ENCODE results near the gene ZDHHC12.

ZDHHC12 gene

DNA sequence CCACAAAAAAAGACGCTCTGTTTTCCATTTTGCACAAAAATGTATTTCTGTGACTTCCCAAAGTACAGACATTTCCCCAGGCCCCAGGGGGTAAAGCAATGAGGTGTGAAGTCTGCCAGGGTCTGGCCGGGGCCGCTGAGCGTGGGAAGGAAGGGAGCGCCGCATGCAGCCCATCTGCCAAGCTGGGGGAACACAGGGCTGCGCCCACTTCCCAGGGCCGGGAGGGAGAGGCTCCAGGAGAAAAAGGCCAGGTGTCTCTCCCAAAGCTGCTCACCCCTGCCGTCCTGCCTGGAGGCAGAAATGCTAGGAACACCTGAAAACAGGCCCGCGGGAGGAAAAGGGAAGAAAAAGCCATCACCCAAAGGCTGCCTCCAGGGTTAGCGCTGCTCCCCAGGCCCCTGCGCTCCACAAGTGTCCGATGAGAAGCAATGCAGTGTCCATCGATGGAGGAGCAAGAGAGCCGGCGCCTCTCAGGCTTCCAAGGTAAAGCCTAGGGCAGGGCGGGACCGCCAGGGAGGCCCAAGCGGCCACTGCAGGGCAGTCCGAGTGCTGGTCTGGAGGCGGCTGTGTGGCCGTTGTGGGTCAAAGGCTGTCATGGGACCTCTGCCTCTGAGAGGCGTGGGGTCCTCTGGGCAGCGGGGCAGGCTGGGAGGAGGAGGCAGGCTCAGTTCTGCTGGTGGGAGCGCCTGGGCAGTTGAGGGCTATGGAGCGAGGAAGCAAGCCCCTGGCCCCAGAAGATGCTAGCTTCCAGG is 6.0 kb upstream of the ZDHHC12 start:
- no peak for DNase-seq

DNA sequence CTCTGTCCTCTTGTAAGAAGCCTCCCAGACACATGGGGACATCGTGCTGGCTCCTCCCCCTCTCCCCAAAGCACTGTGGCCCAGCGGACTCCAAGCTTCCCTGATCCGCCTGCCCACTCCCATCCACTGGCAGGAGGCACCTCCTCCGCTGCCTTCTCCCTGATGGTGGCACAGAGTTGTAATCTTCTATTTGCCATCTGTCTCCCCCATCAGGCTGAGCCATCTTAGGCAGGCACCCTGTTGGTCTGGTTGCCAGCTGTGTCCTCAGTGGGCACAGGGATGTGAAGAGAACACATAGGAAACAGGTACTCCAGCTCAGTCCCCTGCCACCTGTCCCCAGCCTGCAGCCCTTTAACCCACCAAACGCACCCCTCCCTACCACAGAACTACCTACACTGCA is 5.4 kb upstream of the ZDHHC12 start:
- no peak for DNase-seq

DNA sequence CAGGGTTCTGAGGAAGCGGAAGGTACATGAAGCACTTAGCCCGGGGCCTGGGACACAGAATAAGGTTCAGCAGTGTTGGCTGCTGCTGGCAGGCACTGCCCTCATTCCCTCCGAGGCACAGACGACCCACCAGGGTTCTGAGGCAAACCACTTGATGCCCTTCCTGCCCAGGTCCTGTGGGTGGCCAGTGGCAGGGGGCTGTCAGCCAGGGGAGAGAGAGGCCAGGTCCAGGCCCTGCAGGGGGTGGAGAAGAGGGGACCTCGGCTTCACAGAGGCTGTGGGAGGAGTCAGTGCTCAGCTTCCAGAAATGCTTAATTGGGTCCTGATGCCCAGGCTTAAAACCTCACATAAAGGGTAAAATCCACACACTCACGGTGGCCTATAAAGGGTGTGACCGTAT is 4.4 kb upstream of the ZDHHC12 start:
- DNase-seq = no peak

DNA sequence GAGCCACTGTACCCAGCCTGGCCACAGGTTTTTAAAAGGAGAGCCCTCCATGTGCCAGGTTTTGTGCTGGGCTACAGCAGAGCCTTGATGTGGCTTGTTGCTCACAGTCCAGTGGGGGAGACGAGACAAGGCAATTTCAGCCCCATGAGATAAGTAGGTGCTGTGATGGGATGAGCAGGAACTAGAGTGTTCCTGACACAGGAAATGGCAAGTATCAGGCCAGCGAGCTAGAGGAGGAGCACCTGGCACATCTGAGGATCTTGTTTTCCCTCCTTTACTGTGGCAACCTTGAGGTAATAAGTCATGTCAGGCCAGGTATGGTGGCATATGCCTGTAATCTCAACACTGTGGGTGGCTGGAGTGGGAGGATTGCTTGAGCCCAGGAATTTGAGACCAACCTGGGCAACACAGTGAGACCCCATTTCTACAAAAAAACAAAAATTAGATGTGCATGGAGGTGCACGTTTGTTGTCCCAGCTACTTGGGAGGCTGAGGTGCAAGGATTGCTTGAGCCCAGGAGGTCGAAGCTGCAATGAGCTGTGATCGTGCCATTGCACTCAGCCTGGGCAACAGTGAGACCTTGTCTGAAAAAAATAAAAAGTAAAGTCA is 3.8 kb upstream of the ZDHHC12 start:
- no peak for DNase-seq

DNA sequence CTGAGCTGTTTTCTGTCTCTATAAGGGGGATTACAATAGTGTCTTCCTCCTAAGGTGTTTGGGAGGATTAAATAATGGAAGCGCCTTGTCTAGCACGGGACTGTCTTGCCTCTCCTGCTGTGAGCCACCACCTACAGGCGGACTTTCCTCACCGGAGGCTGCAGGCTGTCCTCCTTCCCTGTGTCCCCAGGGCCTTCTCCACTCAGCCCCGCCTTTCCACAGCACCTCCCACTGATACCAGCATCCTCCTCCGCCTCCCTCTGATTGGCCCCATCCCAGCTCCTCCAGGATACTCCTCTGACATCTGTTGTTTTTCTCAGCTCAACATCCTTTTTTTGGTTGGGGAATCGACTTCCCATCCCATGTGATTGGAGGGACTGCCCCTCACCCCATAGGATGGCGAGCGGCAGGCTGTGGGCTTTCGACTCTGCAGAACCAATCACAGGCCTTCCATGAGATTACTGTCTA is 851 bp upstream of the ZDHHC12 start:
- peak; percentile 79 for DNase-seq

DNA sequence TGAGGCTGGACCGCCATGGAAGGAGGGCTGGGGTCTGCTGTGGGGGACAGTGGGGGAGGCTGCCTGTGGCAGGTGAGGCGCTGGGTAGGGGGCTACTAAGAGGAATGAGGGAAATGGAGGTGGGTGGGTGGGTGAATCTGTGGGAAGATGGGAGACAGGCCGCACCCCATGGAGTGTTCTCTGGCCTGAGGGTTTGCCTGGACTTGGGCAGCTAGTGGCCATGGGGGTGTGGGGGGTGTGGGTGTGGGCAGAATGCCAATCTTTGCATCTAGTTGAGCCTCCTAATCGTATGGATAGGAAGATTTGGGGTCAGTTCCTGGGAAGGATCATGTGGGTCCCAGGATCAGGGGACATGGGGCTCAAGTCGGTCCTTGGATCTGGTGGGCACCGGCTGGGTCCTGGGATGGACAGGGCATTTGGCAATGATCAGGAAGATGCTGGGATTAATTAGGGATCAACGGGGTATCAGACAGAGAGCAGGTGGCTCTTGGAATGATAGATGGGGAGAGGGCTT is 518 bp downstream of the ZDHHC12 start:
- DNase-seq = no peak

DNA sequence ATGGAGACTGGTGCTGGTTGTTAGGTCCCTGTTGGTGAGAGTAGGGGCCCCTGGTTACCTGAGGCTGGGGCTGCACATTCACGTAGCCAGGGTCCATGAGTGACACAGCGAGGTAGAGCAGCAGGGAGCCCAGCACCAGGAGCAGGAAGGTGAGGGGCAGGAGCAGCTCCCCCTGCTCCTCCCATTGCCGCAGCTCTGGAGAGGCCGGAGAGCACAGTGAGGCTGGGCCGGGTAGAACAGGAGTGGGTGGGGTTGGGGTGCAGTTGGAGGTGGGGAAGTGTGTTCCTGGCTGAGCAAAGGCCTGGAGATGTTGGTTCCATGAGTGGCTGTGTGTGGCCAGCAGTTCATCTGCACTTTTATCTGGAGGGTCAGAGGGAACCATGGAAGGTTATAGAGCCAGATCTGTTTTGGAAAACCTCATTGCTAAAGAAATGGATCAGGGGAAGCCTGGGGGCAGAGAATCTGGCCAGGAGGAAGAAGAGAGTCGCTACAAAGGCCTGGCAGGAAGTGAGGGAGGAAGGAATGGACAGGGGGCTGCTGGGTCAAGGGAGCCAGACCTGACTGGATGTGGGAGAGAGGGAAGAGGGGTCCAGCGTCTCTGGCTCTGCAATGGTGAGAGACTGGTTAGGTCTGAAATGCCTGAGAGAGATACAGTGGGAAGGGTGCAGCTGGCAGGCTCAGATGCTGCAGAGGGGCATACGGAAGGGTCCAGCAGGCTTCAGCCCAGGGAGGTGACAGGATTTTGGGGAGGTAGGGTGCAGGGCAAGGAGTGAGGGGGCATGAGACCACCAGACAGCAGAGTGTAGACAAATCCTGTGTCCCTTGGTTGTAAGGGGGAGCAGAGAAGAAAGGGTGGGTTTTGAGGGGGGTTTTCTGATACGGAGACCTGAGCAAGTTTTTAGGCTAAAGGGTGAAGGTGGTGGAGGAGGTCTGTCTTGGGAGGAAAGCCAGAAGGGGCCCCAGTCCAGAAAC is 1.3 kb downstream of the ZDHHC12 start:
- DNase-seq = no peak

DNA sequence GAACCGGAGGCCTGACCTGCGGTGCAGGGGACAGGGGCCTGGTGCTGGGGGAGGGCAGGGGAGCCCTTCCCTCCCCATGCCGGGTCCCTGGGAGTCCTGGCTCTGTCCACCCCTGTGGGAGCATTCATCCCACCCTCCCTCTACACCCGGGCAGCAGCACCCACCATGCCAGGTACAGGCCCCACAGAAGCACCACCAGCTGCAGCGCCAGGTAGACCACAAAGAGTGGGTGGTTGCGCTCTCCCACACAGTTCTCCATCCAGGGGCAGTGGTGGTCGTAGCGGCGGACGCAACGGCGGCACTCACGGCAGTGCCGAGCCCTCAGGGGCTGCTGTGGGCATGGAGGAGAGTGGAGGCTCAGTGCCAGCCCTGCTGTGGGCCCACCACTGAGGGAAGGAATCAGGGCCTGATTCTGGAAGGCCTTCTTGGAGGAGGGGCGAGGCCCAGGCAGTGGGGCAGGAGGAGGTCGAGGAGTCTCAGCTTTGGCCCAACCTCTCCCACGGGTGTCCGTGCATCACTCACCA is 2.4 kb downstream of the ZDHHC12 start:
- DNase-seq = no peak

DNA sequence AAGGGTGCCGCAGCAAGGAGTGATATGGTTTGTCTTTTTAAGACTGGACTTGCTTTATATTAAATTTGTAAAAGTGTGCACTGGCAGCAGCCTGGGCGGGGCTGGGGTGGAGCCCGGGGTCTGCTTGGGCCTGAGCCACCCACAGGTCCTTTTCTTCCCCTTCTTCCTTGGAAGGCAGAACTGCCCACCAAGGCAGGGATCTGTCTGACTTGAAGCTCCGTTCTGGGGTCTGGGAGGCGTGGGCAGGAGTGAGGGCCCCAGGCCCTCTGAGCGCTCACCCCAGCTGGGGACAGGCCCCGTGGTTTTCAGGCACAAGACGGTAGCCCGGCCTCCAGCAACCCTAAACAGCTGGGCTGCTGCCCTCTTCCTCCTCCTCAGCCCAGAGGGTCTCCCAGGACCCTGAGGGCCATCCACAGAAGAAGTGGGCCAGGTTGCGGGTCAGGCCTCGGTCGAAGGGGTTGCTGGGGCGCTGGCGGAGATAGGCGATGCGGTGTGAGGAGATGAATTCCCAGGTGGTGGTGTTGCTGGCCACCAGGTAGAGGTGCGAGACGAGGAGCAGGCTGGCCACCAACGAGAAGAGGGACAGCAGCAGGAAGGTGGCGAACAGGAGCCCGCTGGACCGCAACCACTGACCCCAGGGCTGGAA is 3.0 kb downstream of the ZDHHC12 start:
- no peak for DNase-seq

DNA sequence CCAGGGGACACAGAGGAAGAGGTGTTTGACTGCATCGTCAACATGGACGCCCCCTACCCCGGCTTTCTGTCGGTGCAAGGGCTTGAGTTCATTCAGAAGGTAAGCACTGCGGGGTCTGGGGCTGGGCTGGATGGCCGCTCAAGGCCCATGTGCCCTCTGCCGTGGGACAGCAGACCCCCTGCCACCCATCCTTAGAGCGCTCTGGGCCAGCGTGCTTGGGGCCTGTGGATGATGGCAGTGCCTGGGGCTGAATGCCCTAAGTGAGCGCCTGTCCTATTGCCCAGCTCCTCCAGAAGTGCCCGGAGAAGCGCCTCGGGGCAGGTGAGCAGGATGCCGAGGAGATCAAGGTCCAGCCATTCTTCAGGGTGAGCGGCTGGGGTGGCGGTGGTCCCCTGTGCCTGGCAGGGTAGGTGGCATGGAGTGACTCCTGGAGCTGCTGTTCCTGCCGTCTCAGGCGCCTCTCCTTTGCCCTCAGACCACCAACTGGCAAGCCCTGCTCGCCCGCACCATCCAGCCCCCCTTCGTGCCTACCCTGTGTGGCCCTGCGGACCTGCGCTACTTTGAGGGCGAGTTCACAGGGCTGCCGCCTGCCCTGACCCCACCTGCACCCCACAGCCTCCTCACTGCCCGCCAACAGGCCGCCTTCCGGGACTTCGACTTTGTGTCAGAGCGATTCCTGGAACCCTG is 3.9 kb downstream of the ZDHHC12 start:
- DNase-seq = no peak

DNA sequence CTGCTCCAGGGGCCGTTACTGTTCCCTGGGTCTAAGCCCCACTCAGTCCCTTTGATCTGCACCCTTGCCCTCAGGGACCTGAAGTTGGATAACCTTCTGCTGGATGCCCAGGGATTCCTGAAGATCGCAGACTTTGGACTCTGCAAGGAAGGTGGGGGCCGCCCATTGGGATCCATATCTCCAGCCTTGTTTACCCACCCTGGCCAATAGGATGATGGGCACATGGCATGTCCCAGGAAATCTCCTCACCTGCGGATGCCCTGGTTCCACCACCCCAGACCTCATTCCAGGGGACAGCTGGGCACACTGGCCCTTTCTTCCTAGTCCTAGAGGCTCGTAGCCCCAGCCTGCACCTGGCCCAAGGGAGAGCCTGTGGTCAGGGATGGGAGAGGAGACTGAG is 5.5 kb downstream of the ZDHHC12 start:
- DNase-seq = no peak

DNA sequence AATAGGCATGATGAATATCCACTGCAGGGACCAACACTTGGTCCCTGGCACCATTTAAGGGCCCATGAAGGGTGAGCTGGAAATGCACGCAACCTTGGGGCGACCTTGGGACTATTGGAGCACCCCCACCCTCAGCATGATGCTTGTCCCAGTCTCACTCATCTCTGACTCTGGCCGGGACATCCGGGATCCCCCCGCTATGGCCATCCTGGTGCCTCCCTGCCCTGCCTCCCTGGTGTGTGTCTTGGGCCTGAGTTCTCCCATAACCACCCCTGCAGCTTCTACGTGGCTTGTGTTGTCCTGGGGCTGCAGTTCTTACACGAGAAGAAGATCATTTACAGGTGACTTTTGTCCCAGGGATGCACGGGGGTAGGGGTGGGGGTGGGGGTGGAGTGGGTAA is 5.9 kb downstream of the ZDHHC12 start:
- DNase-seq = no peak

DNA sequence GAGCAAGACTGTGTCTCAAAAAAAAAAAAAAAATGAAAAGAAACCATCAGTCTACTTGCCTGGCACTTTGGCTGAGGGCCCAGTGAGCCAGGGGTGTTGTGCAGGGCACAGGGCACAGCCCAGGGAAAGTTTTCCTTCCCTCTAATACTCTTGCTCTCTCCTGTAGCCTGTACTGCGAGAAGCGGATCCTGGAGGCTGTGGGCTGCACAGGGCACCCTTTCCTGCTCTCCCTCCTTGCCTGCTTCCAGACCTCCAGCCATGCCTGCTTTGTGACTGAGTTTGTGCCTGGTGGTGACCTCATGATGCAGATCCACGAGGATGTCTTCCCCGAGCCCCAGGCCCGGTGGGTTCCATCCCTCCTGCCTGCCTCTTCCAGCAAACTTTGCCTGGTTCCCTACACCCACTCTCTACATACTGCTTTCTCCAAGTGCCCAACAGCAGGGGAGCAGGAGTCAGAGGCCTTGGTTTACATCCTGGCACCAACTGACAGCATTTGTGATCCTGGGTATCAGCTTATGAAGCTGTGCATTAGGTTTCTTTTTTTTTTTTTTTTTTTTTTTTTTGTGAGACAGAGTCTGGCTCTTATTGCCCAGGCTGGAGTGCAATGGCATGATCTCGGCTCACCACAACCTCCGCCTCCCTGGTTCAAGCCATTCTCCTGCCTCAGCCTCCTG is 7.2 kb downstream of the ZDHHC12 start:
- no peak for DNase-seq

DNA sequence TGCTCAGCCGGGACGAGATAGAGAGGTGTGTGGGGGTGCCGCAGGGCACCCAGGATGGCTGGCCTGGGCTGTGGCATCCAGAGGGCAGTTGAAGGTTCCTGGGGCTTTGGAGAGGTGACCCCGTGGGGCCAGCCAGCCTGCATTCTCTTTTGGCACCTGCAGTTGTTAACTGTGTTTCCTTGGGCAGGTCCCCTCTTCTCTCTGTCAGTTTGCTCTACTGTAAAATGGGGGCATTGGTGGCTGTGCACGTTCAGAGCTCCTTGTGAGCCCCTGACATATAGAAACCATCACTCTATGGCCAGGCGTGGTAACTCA is 8.5 kb downstream of the ZDHHC12 start:
- no peak for DNase-seq

DNA sequence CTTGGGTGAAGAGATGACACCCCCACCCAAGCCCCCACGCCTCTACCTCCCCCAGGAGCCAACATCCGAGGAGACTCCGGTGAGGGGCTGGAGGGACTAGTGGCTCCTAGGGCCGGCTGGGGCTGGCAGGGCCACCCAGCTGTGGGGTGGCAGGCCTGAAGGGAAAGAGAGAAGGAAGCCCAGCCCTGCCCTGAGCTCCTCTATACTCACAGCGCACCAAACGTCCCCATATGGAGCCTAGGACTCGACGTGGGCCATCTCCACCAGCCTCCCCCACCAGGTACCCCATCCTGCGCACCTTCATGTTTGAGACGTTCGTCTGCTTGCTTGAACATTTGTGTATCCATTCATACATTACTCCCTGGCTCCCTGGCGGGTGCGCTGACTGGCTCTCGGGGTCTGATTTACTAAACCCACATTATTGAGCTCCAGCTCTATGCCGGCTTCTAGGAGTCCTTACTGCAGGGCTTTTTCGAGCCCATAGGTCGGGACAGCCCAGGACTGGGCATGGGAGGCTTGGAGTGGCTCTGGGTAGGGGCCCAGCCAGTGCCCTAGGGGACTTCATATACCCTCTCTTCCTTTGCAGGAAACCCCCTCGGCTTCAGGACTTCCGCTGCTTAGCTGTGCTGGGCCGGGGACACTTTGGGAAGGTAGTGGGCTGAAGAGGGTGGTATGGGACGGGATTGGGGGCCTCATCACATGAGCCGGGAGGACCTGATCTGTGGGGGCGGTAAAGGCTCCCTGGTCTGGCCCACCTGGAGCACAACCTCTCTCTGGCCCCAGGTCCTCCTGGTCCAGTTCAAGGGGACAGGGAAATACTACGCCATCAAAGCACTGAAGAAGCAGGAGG is 9.1 kb downstream of the ZDHHC12 start:
- DNase-seq = no peak

DNA sequence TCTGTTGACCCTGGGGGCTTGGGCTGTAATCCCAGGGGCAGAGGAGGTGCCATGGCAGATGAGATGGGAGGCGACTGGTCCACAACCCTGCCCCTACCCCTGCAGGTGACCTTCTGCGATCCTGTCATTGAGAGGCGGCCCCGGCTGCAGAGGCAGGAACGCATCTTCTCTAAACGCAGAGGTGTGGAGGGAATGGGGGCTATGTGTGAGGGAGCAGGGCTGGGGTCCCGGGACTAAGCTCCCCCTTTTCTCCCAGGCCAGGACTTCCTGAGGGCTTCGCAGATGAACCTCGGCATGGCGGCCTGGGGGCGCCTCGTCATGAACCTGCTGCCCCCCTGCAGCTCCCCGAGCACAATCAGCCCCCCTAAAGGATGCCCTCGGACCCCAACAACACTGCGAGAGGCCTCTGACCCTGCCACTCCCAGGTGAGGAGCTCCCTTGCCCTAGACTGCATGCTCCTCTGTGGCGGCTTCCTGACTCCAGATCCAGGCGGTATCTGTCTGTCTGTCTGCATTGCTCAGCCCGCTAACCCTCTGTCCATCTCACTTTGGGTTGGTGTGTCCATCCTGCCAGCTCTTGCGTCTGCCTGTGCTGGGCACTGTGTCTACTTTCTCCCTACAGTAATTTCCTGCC is 9.9 kb downstream of the ZDHHC12 start:
- no peak for DNase-seq

DNA sequence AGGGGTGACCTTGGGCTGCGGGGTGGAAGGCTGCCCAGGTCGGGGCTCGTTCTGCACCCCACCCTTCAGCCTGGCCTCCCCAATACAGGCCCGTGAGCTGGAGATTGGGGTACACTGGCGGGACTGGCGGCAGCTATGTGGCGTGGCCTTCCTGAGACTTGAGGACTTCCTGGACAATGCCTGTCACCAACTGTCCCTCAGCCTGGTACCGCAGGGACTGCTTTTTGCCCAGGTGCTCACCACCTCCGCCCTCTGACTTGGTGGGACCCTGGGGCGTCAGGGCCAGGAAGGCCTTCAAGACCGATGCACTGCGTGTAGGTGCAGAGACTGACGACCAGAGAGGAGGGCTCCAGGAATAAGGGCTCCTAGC is 10.5 kb downstream of the ZDHHC12 start:
- no peak for DNase-seq

DNA sequence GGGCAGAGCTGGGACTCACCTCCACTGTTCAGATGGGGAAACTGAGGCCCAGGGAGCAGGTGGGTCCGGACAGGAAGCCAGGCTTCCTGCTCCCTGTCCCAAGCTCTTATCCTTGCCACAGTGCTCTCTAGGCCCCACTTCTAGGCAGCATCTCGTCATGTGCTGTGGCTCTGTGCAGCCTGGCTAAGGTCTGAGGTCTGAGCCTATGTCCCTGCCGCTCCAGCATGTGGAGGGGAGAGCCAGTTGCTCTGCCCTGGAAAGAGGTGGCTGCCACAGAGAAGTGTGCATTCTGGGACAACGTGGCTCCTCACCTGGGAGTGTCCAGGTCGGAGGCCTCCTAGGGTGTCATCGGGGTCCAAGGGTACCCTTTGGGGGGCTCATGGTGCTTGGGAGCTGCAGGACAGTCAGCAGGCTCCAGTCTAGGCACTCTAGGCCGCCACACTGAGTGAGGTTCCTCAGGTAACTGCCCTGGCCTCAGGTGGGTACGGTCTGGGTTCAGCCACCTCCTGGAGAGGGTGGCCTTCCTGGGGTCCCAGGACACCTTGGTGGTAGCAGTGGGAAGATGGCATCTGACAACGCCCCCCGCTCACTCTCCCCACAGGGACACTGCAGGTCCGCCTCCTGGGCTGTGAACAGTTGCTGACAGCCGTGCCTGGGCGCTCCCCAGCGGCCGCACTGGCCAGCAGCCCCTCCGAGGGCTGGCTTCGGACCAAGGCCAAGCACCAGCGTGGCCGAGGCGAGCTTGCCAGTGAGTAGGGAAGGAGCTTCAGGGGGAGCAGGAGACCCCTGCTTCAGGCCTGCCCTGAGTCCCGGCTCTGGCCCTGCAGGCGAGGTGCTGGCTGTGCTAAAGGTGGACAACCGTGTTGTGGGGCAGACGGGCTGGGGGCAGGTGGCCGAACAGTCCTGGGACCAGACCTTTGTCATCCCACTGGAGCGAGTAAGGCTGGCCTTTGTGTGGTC is 11.2 kb downstream of the ZDHHC12 start:
- no peak for DNase-seq

DNA sequence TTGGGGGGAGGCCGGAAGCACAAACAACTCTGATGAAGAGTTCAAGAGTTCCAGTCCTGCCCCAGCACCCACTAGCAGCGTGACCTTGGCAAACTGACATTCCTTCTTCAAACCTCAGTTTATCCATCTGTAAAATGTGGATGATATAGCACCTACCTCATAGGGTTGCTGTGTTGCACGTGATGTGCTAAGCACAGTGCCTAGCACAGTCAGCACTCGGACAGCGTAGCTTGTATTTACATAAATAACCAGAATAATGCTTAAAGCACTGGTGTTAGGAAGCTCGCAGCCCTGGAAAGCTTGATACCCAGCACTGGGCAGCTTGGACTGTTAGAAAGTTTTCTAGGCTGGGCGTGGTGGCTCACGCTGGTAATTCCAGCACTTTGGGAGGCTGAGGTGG is 16.5 kb downstream of the ZDHHC12 start:
- no peak for DNase-seq
